ENCODE results near the gene ZNF212.

- TF ChIP-seq EZH2phosphoT487 (IDR thresholded peaks at IDR 0.05; ENCODE audit: borderline replicate concordance) (no peak), CTCF (conservative IDR thresholded peaks at IDR 0.05; ENCODE audit: low read length) (no peak)
Observed at GRCh38 chr7:149228831-149229471, 10.5 kb upstream of the ZNF212 start.

Measured in Loucy (cell line).